OCI-LY1 (cell line): ENCODE measurements around the gene FBN1.

ENCODE experiments used
- EZH2 ChIP-seq: fragments of 200-600 bp; sonication (generic), shearing (Covaris generic); IDR thresholded peaks from 2 replicates; pipeline ENCODE4 v1.8.0; 2017; ENCODE audit warnings: borderline replicate concordance, mixed run types, mild to moderate bottlenecking, antibody characterized with exemption, low read length, moderate library complexity, mixed read lengths
- TF ChIP-seq, protein P1 (sequence below): fragments of 200-600 bp; sonication (generic), shearing (Covaris generic); IDR thresholded peaks from 2 replicates; pipeline ENCODE4 v1.5.1; 2017; ENCODE audit warnings: mild to moderate bottlenecking, antibody characterized with exemption, low read length, moderate library complexity, mixed read lengths

- TF ChIP-seq, protein P1, sequence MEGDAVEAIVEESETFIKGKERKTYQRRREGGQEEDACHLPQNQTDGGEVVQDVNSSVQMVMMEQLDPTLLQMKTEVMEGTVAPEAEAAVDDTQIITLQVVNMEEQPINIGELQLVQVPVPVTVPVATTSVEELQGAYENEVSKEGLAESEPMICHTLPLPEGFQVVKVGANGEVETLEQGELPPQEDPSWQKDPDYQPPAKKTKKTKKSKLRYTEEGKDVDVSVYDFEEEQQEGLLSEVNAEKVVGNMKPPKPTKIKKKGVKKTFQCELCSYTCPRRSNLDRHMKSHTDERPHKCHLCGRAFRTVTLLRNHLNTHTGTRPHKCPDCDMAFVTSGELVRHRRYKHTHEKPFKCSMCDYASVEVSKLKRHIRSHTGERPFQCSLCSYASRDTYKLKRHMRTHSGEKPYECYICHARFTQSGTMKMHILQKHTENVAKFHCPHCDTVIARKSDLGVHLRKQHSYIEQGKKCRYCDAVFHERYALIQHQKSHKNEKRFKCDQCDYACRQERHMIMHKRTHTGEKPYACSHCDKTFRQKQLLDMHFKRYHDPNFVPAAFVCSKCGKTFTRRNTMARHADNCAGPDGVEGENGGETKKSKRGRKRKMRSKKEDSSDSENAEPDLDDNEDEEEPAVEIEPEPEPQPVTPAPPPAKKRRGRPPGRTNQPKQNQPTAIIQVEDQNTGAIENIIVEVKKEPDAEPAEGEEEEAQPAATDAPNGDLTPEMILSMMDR, result no peak
- no peak for TF ChIP-seq EZH2
Measured at GRCh38 chr15:48664436-48664835, 18.9 kb upstream of the FBN1 start.
